Stimulated activated CD8-positive, alpha-beta memory T cell treated with anti-CD3 and anti-CD28 coated beads, Interleukin-2, amount 100 ng/mL, for 1 hour (primary cell): Measurements from ENCODE around the gene SPTBN1.
"Not testable (repeated sequence)": the region's sequence is repeated elsewhere in the genome, so short reads cannot be mapped to it uniquely, and the experiment has no call there.

Source experiments
- DNase-seq, 2 donors: peaks; one replicate each; pipeline ENCODE4 v3.0.0-alpha.2; 2020; ENCODE audit warnings: low read depth in 2 of 2

SPTBN1 gene

GRCh38 chr2:54502731-54503130, 46.6 kb downstream of the SPTBN1 start:
- no peak for DNase-seq

- no peak for DNase-seq
These were observed 47.1 kb downstream of the SPTBN1 start for GRCh38 chr2:54503192-54503591.

GRCh38 chr2:54503828-54504227, 47.7 kb downstream of the SPTBN1 start:
- DNase-seq: no peak

GRCh38 chr2:54504866-54505265, 48.7 kb downstream of the SPTBN1 start:
- DNase-seq: no peak

GRCh38 chr2:54508541-54508940, 52.4 kb downstream of the SPTBN1 start:
- DNase-seq: no peak

- DNase-seq: not testable (repeated sequence)
These were observed 52.9 kb downstream of the SPTBN1 start for GRCh38 chr2:54509043-54509442.

- DNase-seq: no peak
These were observed 54.8 kb downstream of the SPTBN1 start for GRCh38 chr2:54510916-54511315.

- no peak for DNase-seq
These were observed 56.1 kb downstream of the SPTBN1 start for GRCh38 chr2:54512183-54512582.

GRCh38 chr2:54512663-54513362, 56.7 kb downstream of the SPTBN1 start:
- no peak for DNase-seq

- DNase-seq: no peak
These were observed 57.2 kb downstream of the SPTBN1 start for GRCh38 chr2:54513363-54513715.

GRCh38 chr2:54514822-54515569, 58.9 kb downstream of the SPTBN1 start:
- no peak for DNase-seq

GRCh38 chr2:54516842-54517241, 60.7 kb downstream of the SPTBN1 start:
- no peak for DNase-seq

- DNase-seq: not testable (repeated sequence)
These were observed 61.9 kb downstream of the SPTBN1 start for GRCh38 chr2:54518016-54518415.

GRCh38 chr2:54518430-54518829, 62.3 kb downstream of the SPTBN1 start:
- no peak for DNase-seq

GRCh38 chr2:54519841-54520459, 63.8 kb downstream of the SPTBN1 start:
- no peak for DNase-seq

- no peak for DNase-seq
These were observed 64.6 kb downstream of the SPTBN1 start for GRCh38 chr2:54520687-54521086.

GRCh38 chr2:54522624-54523281, 66.6 kb downstream of the SPTBN1 start:
- peak; percentile 14 to 32 for DNase-seq

GRCh38 chr2:54523324-54523959, 67.3 kb downstream of the SPTBN1 start:
- DNase-seq: no peak

GRCh38 chr2:54524226-54524991, 68.3 kb downstream of the SPTBN1 start:
- DNase-seq: no peak

- DNase-seq: no peak
These were observed 69.2 kb downstream of the SPTBN1 start for GRCh38 chr2:54525321-54525720.

GRCh38 chr2:54526226-54526879, 70.2 kb downstream of the SPTBN1 start:
- no peak for DNase-seq
